Neural progenitor cell (in vitro differentiated cells): ENCODE results near the gene SPIRE1.

ENCODE experiments used
- CTCF ChIP-seq: fragments of 200-600 bp; sonication (generic); IDR thresholded peaks from 2 replicates; pipeline ENCODE4 v1.5.1; 2017; ENCODE audit warnings: antibody characterized with exemption, mild to moderate bottlenecking
- EZH2 ChIP-seq: fragments of 200-600 bp; sonication (generic); IDR thresholded peaks from 2 replicates; pipeline ENCODE4 v1.6.1; 2017; ENCODE audit warnings: antibody characterized with exemption, mild to moderate bottlenecking, moderate library complexity
- EZH2phosphoT487 ChIP-seq: fragments of 200-600 bp; sonication (generic); IDR thresholded peaks from 2 replicates; pipeline ENCODE4 v1.6.1; 2017; ENCODE audit warnings: antibody characterized with exemption

- TF ChIP-seq CTCF, result no peak
- TF ChIP-seq EZH2, result no peak
- TF ChIP-seq EZH2phosphoT487, result no peak
These were observed 223.4 kb downstream of the SPIRE1 start for GRCh38 chr18:12434541-12434929.
